IMR-90 (cell line): ENCODE results near the gene SMAD4. TPM values are rescaled to one million over a fixed set of nuclear protein-coding genes. Genes with fewer than 3 reads are reported as not detected.

Source experiments
- ATAC-seq: fragments of 200-7000 bp; cut with Tn5 transposase; 2 replicates; pipeline ENCODE4 v1.9.1; 2020; ENCODE audit warnings: low read depth, mild to moderate bottlenecking, moderate library complexity
- BruUV-seq: library from RNA; stranded (reverse); fragments of 400-500 nt; replicated peaks from 2 replicates; lab custom pipeline; 2021; lab: Mats Ljungman, UMichigan
- CTCF ChIA-PET: fragments of 300-600 bp; formaldehyde crosslinking; extraction: SDS; loops from one replicate; lab custom pipeline; 2021; ENCODE audit warnings: antibody characterized with exemption; lab: Yijun Ruan, JAX
- POLR2A ChIA-PET: fragments of 300-600 bp; sonication (Branson Sonifier 250); formaldehyde crosslinking; loops from one replicate; lab custom pipeline; 2022; ENCODE audit warnings: antibody characterized with exemption; ENCODE audit not compliant: unreplicated experiment; lab: Charles Lee
- DNase-seq: peaks from one replicate; pipeline ENCODE4 v3.0.0; 2013
- H2AFZ ChIP-seq: replicated peaks from 2 replicates; pipeline ENCODE3; 2013; ENCODE audit warnings: low read length, mild to moderate bottlenecking; ENCODE audit not compliant: poor library complexity
- H2AK5ac ChIP-seq: 2 replicates; pipeline ENCODE4 v1.6.1; 2013; ENCODE audit warnings: low read depth, low read length, inconsistent platforms
- H2AK9ac ChIP-seq: replicated peaks from 2 replicates; pipeline ENCODE3; 2013; ENCODE audit warnings: mild to moderate bottlenecking, low read depth, low read length, moderate library complexity; ENCODE audit not compliant: poor library complexity
- H2BK120ac ChIP-seq: 2 replicates; pipeline ENCODE4 v1.6.1; 2013; ENCODE audit warnings: low read depth, low read length, inconsistent platforms
- H2BK15ac ChIP-seq: 3 replicates; pipeline ENCODE4 v1.6.1; 2013; ENCODE audit warnings: low read depth, low read length, inconsistent platforms
- H2BK20ac ChIP-seq: 2 replicates; pipeline ENCODE4 v1.6.1; 2013; ENCODE audit warnings: low read depth, mild to moderate bottlenecking, inconsistent platforms, low read length, moderate library complexity
- H2BK5ac ChIP-seq: 2 replicates; pipeline ENCODE4 v1.6.1; 2013; ENCODE audit warnings: mild to moderate bottlenecking, low read depth, low read length, inconsistent platforms; ENCODE audit not compliant: poor library complexity, severe bottlenecking
- H3K14ac ChIP-seq: replicated peaks from 2 replicates; pipeline ENCODE4 v1.6.1; 2013; ENCODE audit warnings: low read depth, low read length, inconsistent platforms
- H3K18ac ChIP-seq: 2 replicates; pipeline ENCODE4 v1.6.1; 2013; ENCODE audit warnings: low read depth, low read length, control low read depth
- H3K23ac ChIP-seq: 2 replicates; pipeline ENCODE4 v1.6.1; 2013; ENCODE audit warnings: low read depth, low read length, inconsistent platforms
- H3K27ac ChIP-seq: 2 replicates; pipeline ENCODE4 v1.5.1; 2013; ENCODE audit warnings: mild to moderate bottlenecking, control low read depth, low read length; ENCODE audit not compliant: insufficient read depth
- H3K27me3 ChIP-seq: 2 replicates; pipeline ENCODE4 v1.6.1; 2013; ENCODE audit warnings: low read length; ENCODE audit not compliant: control insufficient read depth, insufficient read depth
- H3K36me3 ChIP-seq: 2 replicates; pipeline ENCODE4 v1.6.1; 2013; ENCODE audit warnings: low read length, mixed read lengths; ENCODE audit not compliant: control insufficient read depth, insufficient read depth
- H3K4ac ChIP-seq: 2 replicates; pipeline ENCODE4 v1.6.1; 2013; ENCODE audit warnings: low read depth, low read length, inconsistent platforms
- H3K4me1 ChIP-seq: 2 replicates; pipeline ENCODE4 v1.6.1; 2013; ENCODE audit warnings: low read length, mixed read lengths; ENCODE audit not compliant: control insufficient read depth, insufficient read depth
- H3K4me2 ChIP-seq: 2 replicates; pipeline ENCODE4 v1.6.1; 2013; ENCODE audit warnings: low read depth, mild to moderate bottlenecking, control low read depth, low read length, moderate library complexity
- H3K4me3 ChIP-seq: 2 replicates; pipeline ENCODE4 v1.5.1; 2013; ENCODE audit warnings: low read depth, mild to moderate bottlenecking, control low read depth, low read length, moderate library complexity; ENCODE audit not compliant: insufficient read depth
- H3K56ac ChIP-seq: 2 replicates; pipeline ENCODE4 v1.6.1; 2013; ENCODE audit warnings: low read length, inconsistent platforms; ENCODE audit not compliant: insufficient read depth; ENCODE audit errors: extremely low read depth
- H3K79me1 ChIP-seq, 2 experiments: 2 replicates each; pipeline ENCODE4 v1.6.1; 2013; ENCODE audit warnings: low read length in 2 of 2, inconsistent platforms in 1 of 2, low read depth in 1 of 2
- H3K9ac ChIP-seq: 2 replicates; pipeline ENCODE4 v1.6.1; 2013; ENCODE audit warnings: low read depth, low read length, control low read depth
- H3K9me1 ChIP-seq: 2 replicates; pipeline ENCODE4 v1.6.1; 2013; ENCODE audit warnings: low read length, inconsistent platforms; ENCODE audit not compliant: insufficient read depth
- H3K9me3 ChIP-seq: 2 replicates; pipeline ENCODE4 v1.6.1; 2013; ENCODE audit warnings: low read length; ENCODE audit not compliant: control insufficient read depth, insufficient read depth
- H4K20me1 ChIP-seq: 2 replicates; pipeline ENCODE4 v1.6.1; 2013; ENCODE audit warnings: low read length, inconsistent platforms; ENCODE audit not compliant: insufficient read depth
- H4K5ac ChIP-seq: 2 replicates; pipeline ENCODE4 v1.6.1; 2013; ENCODE audit warnings: mild to moderate bottlenecking, low read depth, low read length, control low read depth
- H4K8ac ChIP-seq, 2 experiments: 2 replicates each; pipeline ENCODE4 v1.6.1; 2013; ENCODE audit warnings: low read depth in 2 of 2, low read length in 2 of 2, control low read depth in 1 of 2, inconsistent platforms in 1 of 2
- H4K91ac ChIP-seq: 2 replicates; pipeline ENCODE4 v1.6.1; 2013; ENCODE audit warnings: low read depth, low read length, inconsistent platforms; ENCODE audit not compliant: insufficient read depth
- CEBPB ChIP-seq: IDR thresholded peaks from 2 replicates; pipeline ENCODE4 v1.6.1; 2012; ENCODE audit warnings: low read depth, low read length, improper control_type of control experiment
- NFE2L2 ChIP-seq: fragments of 150-350 bp; IDR thresholded peaks from 2 replicates; pipeline ENCODE4 v1.6.1; 2016; ENCODE audit warnings: low read depth, mild to moderate bottlenecking, low read length
- WGBS, 2 experiments: methylation state at CpG; one replicate each; pipeline versions ENCODE4 v1.1.5 to v1.1.7; 2013; ENCODE audit warnings: missing lambda C conversion rate in 2 of 2; ENCODE audit not compliant: insufficient read length in 1 of 2; ENCODE audit errors: extremely low coverage in 2 of 2; 5-methylcytosine and 5-hydroxymethylcytosine counted together
- dilution Hi-C: fragments of 300-500 bp; cut with HindIII; formaldehyde crosslinking; loops from one replicate; pipeline ENCODE4 v1.14.3; 2018; ENCODE audit warnings: low sequenced_read_pairs; ENCODE audit not compliant: unreplicated experiment
- in situ Hi-C: fragments of 300-500 bp; cut with MboI; formaldehyde crosslinking; loops from 3 replicates; pipeline ENCODE4 v1.14.3; 2019; ENCODE audit warnings: low sequenced_read_pairs, inconsistent platforms, mixed read lengths
- intact Hi-C: fragments of 100-400 bp; cut with micrococcal nuclease; formaldehyde crosslinking; loops from 2 replicates; pipeline ENCODE4 v1.10.0; 2022
- polyA plus RNA-seq, 3 experiments: library from polyadenylated mRNA; depleted of rRNA; stranded (reverse); fragments of >200 nt; gene quantifications; 2 replicates each; pipeline ENCODE4 v1.2.3, GENCODE V29; 2012; ENCODE audit warnings: low replicate concordance in 1 of 3
- total RNA-seq: library from RNA; depleted of rRNA; stranded (reverse); fragments of >200 nt; gene quantifications from 2 replicates; pipeline ENCODE4 v1.2.3, GENCODE V29; 2012

Gene SMAD4
- total and polyA plus RNA-seq, 2 of the 4 experiments (the other 2 are of a cell fraction): 57.6 to 145 TPM

DNA sequence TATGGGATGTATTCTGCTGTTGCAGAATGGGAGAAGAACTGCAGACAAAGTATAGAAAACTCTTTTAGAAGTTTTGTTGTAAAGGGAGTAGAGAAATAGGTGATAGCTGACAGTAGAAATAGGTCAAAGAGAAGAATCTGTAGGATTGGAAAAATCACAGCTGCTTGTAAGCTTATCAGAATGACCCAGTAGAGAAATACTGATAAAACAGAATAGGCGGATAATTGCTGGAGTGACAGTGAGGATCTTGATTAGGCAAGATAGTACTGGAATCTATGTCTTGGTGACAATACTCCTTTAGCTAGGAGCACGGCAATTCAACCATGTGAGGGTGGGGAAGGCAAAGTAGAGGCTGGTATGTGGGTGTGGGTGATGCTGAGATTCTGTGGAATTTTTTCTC, 4.5 kb upstream of the SMAD4 start:
- ATAC-seq: no peak
- Histone ChIP-seq H3K4me3 (no peak overlapping the region), H2BK5ac (no peak overlapping the region), H3K9me3 (no peaks in the 10 kb centered on the region), H3K27ac (no peak overlapping the region), H2AFZ (no peak overlapping the region), H3K9ac (no peak overlapping the region), H3K14ac (no peak overlapping the region), H3K4ac (no peak overlapping the region), H3K23ac (no peak overlapping the region), H3K79me1 (peaks cover 34 to 40% of the 10 kb centered on the region in 2 experiments), H3K4me2 (no peak overlapping the region), H3K18ac (no peak overlapping the region), H3K4me1 (peaks cover 5% of the 10 kb centered on the region), H3K36me3 (peaks cover 4% of the 10 kb centered on the region), H4K8ac (no peak overlapping the region), H4K5ac (no peak overlapping the region), H2BK120ac (no peak overlapping the region), H2AK5ac (no peak overlapping the region), H4K91ac (no peak overlapping the region), H3K9me1 (peaks cover 13% of the 10 kb centered on the region), H2BK15ac (no peak overlapping the region), H3K56ac (no peak overlapping the region), H2AK9ac (no peak overlapping the region), H2BK20ac (no peak overlapping the region), H3K27me3 (no peaks in the 10 kb centered on the region), H4K20me1 (no peaks in the 10 kb centered on the region)
- BruUV-seq: no TSS peak
- DNase-seq: no peak
- dilution Hi-C loops (no loop called here), in situ Hi-C loops (loop anchor here (5.0 to 25.0 kb wide), 2 partner anchors 53 to 738 kb away; partner anchors contain the start of genes CXXC1 and MBD1), intact Hi-C loops (no loop called here)
- POLR2A ChIA-PET: no interaction called here
- CTCF ChIA-PET: interaction anchor here (1.6 kb wide), 1 partner anchor 16 kb away, joined by 4 read pairs; no protein-coding TSS in a partner anchor
- TF ChIP-seq NFE2L2 (no peak), CEBPB (no peak)
- WGBS, 2 experiments: 100% methylated on average over 1 of the region's 2 CpGs; no CpG with 5 or more reads in 1 of the 2 experiments
